ENCODE results near the gene SNRPD3.
"Not testable (repeated sequence)": the region's sequence is repeated elsewhere in the genome, so short reads cannot be mapped to it uniquely, and the experiment has no call there.

Gene SNRPD3

DNA sequence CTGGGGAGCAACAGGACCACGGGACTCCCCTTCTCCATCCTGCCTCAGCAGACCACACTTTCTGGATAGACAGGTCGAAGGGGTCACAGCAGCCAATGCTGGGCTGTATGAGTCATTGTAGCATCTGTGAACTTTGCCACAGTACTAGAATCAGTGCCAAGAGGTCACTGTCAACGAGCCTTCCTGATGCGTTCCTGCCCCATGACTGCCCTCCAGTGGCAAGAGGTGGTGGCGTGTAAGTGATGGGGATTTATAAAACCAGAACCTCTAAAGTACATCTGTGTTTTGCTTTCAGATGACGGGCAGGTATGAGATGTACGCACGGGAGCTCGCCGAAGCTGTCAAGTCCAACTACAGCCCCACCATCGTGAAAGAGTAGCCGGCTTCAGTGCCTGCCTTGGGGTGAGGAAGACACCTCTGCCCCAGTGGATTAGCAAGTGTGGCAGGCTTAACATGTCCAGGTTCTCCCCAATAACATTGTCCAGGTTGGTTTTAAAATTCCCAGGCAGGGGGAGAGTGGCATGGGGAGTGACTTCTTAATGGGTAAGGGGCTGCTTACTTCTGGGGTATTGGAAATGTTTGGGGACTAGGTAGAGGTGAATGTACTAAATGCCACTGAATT lies 30.3 kb upstream of the SNRPD3 start:
- Histone ChIP-seq H3K27ac (no peak overlapping the region), H3K4me3 (ENCODE audit: low read depth, low read length) (no peak overlapping the region), H3K9me3 (ENCODE audit: severe bottlenecking) (no peaks in the 10 kb centered on the region), H3K36me3 (no peaks in the 10 kb centered on the region), H3K27me3 (ENCODE audit: insufficient read depth, low read depth, severe bottlenecking) (peaks cover 18% of the 10 kb centered on the region)
- peak; percentile 73 for DNase-seq
- TF ChIP-seq, protein P1, sequence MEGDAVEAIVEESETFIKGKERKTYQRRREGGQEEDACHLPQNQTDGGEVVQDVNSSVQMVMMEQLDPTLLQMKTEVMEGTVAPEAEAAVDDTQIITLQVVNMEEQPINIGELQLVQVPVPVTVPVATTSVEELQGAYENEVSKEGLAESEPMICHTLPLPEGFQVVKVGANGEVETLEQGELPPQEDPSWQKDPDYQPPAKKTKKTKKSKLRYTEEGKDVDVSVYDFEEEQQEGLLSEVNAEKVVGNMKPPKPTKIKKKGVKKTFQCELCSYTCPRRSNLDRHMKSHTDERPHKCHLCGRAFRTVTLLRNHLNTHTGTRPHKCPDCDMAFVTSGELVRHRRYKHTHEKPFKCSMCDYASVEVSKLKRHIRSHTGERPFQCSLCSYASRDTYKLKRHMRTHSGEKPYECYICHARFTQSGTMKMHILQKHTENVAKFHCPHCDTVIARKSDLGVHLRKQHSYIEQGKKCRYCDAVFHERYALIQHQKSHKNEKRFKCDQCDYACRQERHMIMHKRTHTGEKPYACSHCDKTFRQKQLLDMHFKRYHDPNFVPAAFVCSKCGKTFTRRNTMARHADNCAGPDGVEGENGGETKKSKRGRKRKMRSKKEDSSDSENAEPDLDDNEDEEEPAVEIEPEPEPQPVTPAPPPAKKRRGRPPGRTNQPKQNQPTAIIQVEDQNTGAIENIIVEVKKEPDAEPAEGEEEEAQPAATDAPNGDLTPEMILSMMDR (IDR thresholded peaks at IDR 0.05; ENCODE audit: low read depth, low read length) = peak; percentile 90

DNA sequence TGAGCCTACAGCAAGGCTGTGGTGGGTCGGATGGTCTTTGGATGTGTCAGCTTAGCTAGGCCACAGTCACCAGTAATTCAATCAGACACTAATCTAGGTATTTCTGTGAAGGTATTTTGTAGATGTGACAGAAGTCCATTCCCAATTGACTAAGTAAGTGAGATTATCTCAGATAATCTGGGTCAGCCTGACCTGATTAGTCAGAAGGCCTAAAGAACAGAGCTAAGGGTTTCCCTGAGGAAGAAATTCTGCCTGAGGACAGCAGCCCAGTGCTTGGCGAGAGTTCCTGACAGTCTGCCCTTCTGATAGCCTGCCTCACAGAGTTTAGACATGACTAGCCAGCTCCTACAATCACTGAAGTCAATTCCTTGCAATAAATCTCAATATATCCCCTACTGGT lies 29.6 kb upstream of the SNRPD3 start:
- TF ChIP-seq, protein P1 (IDR thresholded peaks at IDR 0.05; ENCODE audit: low read depth, low read length) = no peak
- Histone ChIP-seq H3K36me3 (no peaks in the 10 kb centered on the region), H3K9me3 (ENCODE audit: severe bottlenecking) (no peaks in the 10 kb centered on the region), H3K4me3 (ENCODE audit: low read depth, low read length) (no peak overlapping the region), H3K27me3 (ENCODE audit: insufficient read depth, low read depth, severe bottlenecking) (peaks cover 18% of the 10 kb centered on the region), H3K27ac (no peak overlapping the region)
- peak; percentile 54 for DNase-seq

DNA sequence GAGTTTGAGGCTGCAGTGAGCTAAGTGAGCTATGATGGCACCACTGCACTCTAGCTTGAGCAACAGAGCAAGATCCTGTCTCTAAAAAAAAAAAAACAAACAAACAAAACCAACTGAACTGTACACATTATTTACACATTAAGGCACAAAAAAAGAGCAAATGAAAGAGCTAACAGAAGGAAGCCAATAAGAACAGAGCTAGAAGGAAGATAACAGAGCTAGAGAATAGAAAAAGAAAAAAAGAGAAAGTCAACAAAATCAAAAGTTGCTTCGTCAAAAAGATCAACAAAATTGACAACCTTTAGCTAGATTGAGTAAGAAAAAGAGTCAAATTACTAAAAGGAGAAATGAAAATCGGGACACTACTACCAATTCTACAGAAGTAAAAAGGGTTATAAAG lies 25.9 kb upstream of the SNRPD3 start:
- H3K9me3 ChIP-seq (ENCODE audit: severe bottlenecking) = no peaks in the 10 kb centered on the region
- H3K27me3 ChIP-seq (ENCODE audit: insufficient read depth, low read depth, severe bottlenecking) = peaks cover 18% of the 10 kb centered on the region
- DNase-seq = no peak
- H3K27ac ChIP-seq = no peak overlapping the region
- TF ChIP-seq, protein P1 (IDR thresholded peaks at IDR 0.05; ENCODE audit: low read depth, low read length) = no peak
- no peaks in the 10 kb centered on the region for H3K36me3 ChIP-seq
- no peak overlapping the region for H3K4me3 ChIP-seq (ENCODE audit: low read depth, low read length)

DNA sequence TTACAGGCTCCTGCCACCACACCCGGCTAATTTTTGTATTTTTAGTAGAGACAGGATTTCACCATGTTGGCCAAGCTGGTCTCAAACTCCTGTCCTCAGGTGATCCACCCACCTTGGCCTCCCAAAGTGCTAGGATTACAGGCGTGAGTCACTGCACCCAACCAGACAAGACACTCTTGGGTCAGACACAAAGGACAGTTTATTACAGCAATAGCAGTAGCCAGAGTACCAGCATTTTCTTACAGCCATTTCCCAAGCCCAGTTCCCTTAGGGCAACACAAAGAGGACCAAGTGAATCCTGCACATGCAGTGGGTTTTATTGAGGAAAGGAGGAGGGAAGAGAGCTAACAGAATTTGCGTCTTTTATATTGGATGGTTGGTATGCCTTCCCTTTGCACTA lies 24.8 kb upstream of the SNRPD3 start:
- DNase-seq; H3K36me3 ChIP-seq; H3K9me3 ChIP-seq (ENCODE audit: severe bottlenecking); H3K4me3 ChIP-seq (ENCODE audit: low read depth, low read length); H3K27ac ChIP-seq: not testable (repeated sequence)
- H3K27me3 ChIP-seq (ENCODE audit: insufficient read depth, low read depth, severe bottlenecking) = peaks cover 18% of the 10 kb centered on the region

DNA sequence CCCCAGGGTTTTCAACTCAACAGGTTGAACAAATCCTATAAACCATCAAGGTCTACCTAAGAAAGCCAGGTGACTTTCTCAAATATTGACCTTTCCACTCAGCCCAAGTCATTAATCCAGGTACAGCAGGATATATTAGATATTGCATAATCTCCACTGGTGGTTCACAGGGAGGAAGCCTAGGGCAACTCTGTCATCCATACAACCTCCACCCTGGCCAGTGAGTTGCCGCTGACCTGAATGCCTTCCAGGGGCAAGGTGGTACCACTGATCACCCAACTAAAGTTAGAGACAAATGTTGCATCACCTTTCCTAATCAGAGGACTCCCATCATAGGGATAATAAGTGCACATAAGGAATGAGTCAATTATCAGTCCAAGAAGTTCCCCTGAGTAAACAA lies 23.7 kb upstream of the SNRPD3 start:
- H3K4me3 ChIP-seq (ENCODE audit: low read depth, low read length) = no peak overlapping the region
- no peaks in the 10 kb centered on the region for H3K36me3 ChIP-seq
- peaks cover 14% of the 10 kb centered on the region for H3K27me3 ChIP-seq (ENCODE audit: insufficient read depth, low read depth, severe bottlenecking)
- H3K27ac ChIP-seq = no peak overlapping the region
- TF ChIP-seq, protein P1 (IDR thresholded peaks at IDR 0.05; ENCODE audit: low read depth, low read length) = no peak
- DNase-seq = no peak
- H3K9me3 ChIP-seq (ENCODE audit: severe bottlenecking) = no peaks in the 10 kb centered on the region

DNA sequence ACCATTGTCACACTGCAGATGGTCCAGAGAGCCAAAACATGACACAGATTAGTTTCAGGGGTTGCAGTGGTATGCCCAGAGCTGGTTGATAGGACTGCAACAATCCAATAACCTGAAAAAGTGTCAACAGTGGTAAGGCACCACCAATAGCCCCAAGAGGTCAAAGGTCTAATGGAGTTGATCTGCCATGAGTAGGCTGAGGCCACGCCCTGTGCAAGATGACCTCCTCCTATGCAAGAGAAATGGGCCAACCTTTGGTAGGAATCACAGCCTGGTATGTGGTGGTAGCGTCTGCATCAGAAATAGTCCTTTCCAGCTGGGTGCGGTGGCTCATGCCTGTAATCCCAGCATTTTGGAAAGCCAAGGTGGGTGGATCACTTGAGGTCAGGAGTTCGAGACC lies 20.5 kb upstream of the SNRPD3 start:
- Histone ChIP-seq H3K4me3 (ENCODE audit: low read depth, low read length) (no peak overlapping the region), H3K36me3 (peaks cover 8% of the 10 kb centered on the region), H3K9me3 (ENCODE audit: severe bottlenecking) (no peaks in the 10 kb centered on the region), H3K27ac (no peak overlapping the region), H3K27me3 (ENCODE audit: insufficient read depth, low read depth, severe bottlenecking) (no peaks in the 10 kb centered on the region)
- DNase-seq = no peak
- TF ChIP-seq, protein P1 (IDR thresholded peaks at IDR 0.05; ENCODE audit: low read depth, low read length) = no peak
